Left kidney (tissue), 2 donors: ENCODE data around the gene EXOC3. TPM values are rescaled to one million over a fixed set of nuclear protein-coding genes. Genes with fewer than 3 reads are reported as not detected.

ENCODE experiments used
- DNase-seq: peaks from one replicate; pipeline ENCODE4 v3.0.0-alpha.2; 2013
- polyA plus RNA-seq: library from polyadenylated mRNA; unstranded; fragments of 120-200 nt; gene quantifications from one replicate; pipeline ENCODE4 v1.2.1, GENCODE V29; 2013; ENCODE audit not compliant: insufficient read length

Gene EXOC3
- polyA plus RNA-seq, 1 donor, result 67.2 TPM

- no peak for DNase-seq
Observed at GRCh38 chr5:406041-406440, 36.9 kb upstream of the EXOC3 start.

- DNase-seq, result no peak
Observed at GRCh38 chr5:407051-407450, 35.9 kb upstream of the EXOC3 start.

GRCh38 chr5:407801-408268, 35.1 kb upstream of the EXOC3 start:
- DNase-seq, result no peak

- no peak for DNase-seq
Observed at GRCh38 chr5:410911-411517, 32.0 kb upstream of the EXOC3 start.

GRCh38 chr5:411728-412127, 31.2 kb upstream of the EXOC3 start:
- DNase-seq, result no peak

GRCh38 chr5:414991-415927, 27.7 kb upstream of the EXOC3 start:
- DNase-seq, result peak; percentile 55

- DNase-seq, result no peak
Observed at GRCh38 chr5:415928-416635, 26.9 kb upstream of the EXOC3 start.

- DNase-seq, result no peak
Observed at GRCh38 chr5:416636-416960, 26.4 kb upstream of the EXOC3 start.

GRCh38 chr5:417301-418161, 25.4 kb upstream of the EXOC3 start:
- DNase-seq, result no peak

GRCh38 chr5:418162-419121, 24.5 kb upstream of the EXOC3 start:
- no peak for DNase-seq

GRCh38 chr5:419970-420369, 23.0 kb upstream of the EXOC3 start:
- DNase-seq, result no peak

GRCh38 chr5:420632-421286, 22.2 kb upstream of the EXOC3 start:
- DNase-seq, result no peak

- no peak for DNase-seq
Observed at GRCh38 chr5:421287-421880, 21.6 kb upstream of the EXOC3 start.

- no peak for DNase-seq
Observed at GRCh38 chr5:421901-422300, 21.1 kb upstream of the EXOC3 start.

GRCh38 chr5:422323-423232, 20.4 kb upstream of the EXOC3 start:
- no peak for DNase-seq

- DNase-seq, result no peak
Observed at GRCh38 chr5:423233-423565, 19.8 kb upstream of the EXOC3 start.

- no peak for DNase-seq
Observed at GRCh38 chr5:423626-424261, 19.2 kb upstream of the EXOC3 start.
